Eye (tissue), 1 donor: ENCODE results near the gene RNF126.
"Not testable (repeated sequence)": the region's sequence is repeated elsewhere in the genome, so short reads cannot be mapped to it uniquely, and the experiment has no call there.

Experiments used
- DNase-seq: peaks from one replicate; pipeline ENCODE4 v3.0.0-alpha.2; 2015

Gene RNF126

GRCh38 chr19:645912-646778, 16.9 kb downstream of the RNF126 start:
- no peak for DNase-seq

DNA sequence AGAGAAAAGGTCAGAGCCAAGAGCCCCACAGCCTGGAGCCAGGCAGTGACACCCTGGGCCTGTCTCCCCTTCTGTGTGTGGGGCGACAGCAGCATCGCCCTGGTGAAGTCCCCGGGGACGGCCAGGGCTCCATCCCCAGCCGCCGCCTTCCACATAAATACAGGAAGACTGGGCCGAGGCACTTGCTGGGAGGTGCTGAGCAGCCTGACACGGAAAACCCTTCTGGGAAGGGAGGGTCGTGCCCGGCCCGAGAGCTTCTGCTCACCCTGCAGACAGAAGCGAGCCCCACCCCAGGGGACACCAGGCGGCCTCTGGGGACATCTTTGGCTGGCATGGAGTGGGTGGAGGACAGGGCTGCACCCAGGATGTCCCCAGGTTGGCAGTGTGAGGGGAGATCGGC, 18.2 kb downstream of the RNF126 start:
- no peak for DNase-seq

DNA sequence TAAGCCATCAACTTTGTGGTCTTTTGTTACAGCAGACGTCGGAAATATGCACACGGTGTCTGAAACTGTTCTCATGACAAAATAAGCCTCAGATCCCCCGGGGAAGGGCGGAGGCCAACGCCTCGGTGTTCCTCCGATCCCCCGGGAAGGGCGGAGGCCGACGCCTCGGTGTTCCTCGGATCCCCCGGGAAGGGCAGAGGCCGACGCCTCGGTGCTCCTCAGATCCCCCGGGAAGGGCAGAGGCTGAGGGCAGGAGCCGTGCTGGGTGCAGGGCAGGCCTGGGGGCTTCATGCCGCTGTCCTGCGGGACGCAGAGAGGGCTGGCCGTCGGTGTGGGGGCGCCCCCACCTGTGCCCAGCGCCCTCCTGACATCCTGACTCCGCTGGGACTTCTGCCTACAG, 18.7 kb downstream of the RNF126 start:
- no peak for DNase-seq

DNA sequence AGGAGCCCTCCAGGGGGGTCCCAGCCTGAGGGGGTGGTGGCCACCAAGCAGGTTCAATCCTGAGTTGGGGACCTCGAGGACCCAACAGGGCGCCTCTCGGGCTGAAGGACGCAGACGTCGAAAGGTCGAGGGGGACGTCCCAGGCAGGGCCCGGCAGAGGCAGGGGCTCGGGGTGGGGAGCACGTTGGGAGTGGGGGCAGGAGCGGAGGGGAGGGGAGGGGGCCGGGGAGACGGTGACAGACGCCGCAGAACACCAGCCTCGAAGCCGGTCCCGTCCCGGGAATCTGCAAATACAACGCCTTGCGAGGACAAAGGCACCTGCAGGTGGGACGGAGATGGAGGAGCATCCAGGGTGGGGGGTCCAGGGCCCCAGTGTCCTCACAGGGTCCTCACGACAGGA, 19.3 kb downstream of the RNF126 start:
- DNase-seq, result no peak

DNA sequence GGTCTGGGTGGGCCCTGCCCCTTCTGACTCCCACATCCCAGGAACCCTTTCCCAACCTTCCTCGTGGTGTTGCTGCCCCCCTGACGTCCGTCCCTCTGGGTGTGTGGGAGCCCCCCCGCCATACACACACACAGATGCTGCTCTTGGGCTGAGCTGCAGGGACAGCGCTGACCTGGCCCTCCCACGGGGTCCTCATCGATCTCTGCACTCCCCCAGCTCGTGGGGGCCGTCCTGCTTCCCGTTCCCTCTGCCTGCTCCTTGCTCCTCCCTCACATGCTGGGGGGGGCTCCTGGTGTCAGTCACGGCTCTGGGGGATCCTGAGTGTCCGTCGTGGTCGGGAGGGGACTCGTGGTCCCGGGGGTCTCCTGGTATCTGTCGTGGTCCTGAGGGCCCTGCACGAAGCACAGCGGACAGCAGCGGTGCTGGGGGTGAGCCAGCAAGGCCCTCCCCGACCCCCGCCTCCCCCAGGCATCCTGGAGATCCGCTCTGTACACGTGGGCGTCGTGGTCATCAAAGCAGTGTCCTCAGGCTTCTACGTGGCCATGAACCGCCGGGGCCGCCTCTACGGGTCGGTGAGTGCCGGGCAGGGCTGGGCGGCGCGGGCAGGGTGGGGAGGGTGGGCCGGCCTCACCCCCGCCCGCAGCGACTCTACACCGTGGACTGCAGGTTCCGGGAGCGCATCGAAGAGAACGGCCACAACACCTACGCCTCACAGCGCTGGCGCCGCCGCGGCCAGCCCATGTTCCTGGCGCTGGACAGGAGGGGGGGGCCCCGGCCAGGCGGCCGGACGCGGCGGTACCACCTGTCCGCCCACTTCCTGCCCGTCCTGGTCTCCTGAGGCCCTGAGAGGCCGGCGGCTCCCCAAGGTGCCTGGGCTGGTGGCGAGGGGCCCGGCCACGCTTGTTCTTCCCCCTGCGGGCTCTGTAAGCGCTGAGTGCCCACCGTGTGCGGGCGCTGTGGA, 20.0 kb downstream of the RNF126 start:
- no peak for DNase-seq

DNA sequence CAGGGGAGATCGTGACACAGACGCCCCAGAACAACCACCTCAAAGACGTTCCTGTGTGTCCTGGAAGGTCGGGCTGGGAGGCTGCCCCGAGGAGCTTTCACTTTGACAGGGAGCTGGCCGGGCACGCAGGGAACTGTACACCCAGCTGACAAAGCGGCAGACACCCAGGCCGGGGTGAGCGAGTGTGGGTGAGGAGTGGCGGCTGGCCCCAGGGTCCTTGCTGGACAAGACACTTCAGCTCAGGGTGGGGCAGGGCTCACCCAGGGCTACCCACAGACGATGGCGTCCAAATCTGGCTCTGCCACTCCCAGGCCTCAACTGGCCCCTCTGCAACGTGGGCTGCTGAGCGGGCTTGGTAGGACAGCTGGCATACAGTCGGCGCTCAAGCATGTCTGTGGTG, 21.3 kb downstream of the RNF126 start:
- DNase-seq, result no peak

DNA sequence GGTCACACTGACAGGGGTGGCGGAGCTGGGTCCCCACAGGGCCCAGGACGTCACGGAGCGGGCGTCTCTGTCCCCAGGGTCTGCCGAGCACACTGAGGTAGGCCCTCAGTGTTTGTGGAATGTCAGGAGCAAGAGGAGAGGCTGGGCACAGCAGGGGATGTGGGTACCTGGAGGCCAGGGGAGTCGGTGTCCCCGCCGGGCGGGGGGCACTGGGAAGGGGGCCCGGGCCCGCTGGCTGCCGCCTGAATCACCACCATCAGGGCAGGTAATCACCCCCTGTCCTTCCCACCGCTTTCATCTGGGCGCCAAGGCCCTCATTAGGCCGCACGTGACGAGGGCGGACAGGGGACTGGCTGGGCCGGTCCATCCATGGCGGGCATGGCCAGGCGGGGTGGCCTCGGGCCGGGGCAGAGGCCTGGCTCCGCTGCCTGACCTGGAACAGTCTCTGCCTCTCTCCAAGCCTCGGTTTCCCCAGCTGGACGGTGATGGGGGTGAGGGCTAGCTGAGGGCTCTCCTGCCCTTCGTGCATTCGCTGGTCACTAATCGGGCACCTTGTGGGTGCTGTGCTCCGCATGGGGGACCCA, 22.3 kb downstream of the RNF126 start:
- no peak for DNase-seq

DNA sequence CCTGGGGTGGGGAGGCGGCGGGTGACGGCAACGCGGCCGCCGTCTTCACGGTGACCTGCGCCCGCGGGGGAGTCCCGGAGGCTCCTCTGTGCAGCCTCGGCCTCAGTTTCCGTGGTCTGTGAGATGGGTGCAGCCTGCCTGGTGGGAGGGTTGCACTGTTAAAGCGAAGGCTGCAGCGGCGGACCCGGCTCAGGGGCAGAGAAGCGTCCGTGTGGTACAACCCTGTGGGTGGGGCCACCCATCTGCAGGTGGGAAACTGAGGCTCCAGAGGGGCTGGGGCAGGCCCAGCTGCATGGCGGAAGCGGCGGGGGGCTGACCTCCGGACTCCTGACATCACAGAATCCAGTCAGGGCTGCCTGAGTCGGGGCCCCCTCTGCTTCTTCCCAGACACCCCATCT, 22.9 kb downstream of the RNF126 start:
- no peak for DNase-seq

DNA sequence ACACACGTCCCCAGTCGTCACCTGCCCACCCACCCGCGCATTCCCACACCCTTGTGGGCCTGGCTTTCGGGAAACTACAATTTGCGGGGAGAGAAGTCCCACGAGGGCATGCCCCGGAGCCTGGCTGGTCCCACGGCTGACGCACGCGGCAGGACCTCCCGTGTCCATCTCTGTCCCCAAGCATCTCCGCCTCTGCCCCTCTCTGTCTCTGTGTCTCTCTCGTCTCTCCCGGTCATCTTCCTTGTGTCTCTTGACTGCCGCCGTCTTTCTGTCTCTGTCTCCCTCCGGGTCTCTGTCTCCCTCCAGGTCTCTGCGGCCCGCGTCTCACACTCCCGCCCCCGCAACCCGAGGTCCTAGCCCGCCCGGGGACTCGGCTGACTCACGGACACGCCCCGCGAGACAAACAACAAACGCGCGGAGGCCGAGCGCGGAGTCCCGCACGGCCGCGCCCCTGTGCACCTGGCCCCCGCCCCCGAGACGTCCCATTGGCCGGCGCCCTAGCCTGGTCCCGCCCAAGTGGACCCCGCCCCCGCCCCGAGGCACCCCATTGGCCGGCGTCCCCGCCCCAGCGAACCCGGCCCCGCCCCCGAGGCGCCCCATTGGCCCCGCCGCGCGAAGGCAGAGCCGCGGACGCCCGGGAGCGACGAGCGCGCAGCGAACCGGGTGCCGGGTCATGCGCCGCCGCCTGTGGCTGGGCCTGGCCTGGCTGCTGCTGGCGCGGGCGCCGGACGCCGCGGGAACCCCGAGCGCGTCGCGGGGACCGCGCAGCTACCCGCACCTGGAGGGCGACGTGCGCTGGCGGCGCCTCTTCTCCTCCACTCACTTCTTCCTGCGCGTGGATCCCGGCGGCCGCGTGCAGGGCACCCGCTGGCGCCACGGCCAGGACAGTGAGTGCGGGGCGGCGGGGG, 23.5 kb downstream of the RNF126 start, which contains the start of gene FGF22:
Gene FGF22 (plus strand): TSS at position 627 of the 908 bp plus-strand sequence. CDS start 47 bp downstream, at position 674.
- DNase-seq, result peak; percentile 93

DNA sequence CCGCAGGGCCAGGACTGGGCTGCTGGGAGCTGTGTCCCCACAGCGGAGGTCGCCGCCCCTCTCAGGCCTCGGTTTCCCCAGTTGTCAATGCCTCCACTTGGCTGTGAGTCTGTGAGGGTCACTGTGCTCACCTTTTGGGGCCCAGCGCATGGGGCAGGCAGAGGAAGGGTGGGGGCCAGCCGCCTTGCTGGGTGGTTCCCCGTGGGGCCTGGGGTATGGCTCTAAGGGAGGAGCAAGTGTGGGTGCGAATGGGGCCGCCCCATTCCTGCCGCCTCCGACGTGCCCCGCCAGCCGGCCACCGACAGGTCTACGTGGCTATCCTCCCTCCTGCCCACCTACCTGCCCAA, 24.1 kb downstream of the RNF126 start:
- DNase-seq, result no peak

GRCh38 chr19:634975-635652, 27.9 kb downstream of the RNF126 start:
- DNase-seq, result no peak

DNA sequence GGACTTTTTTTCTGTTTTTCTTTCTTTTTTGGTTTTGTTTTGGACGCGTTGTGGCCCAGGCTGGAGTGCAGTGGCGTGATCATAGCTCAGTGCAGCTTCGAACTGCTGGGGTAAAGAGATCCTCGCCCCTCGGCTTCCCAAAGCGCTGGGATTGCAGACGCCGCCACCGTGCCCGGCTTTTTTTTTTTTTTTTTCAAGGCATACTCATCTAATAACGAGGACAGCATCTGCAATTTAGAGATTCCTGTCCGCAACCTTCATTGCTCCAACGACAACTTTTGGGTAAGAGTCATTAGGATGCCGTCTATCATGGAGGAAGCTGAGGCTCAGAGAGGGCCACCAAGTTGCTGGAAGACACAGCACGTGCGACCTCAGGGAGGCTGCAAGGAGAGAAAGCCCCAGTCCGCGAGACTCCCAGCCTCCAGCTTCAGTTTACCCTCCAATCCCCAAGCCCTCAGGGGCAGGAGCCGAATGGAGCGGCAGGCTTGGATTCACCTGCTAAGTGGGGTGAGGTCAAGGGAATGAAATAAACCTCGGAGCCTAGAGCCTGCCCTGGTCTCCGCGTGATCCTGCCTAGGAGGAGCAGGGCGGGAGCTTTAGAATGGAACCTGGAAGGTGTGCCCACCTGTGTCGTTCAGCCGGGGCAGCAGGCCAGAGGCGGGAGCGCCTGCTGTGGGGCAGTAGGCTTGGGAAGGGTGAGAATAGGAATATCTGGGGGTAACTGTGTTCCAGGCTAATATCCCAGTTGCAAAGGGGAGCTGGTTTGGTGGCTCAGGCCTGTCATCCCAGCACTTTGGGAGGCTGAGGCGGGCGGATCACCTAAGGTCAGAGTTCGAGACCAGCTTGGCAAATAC, 29.0 kb downstream of the RNF126 start:
- no peak for DNase-seq

DNA sequence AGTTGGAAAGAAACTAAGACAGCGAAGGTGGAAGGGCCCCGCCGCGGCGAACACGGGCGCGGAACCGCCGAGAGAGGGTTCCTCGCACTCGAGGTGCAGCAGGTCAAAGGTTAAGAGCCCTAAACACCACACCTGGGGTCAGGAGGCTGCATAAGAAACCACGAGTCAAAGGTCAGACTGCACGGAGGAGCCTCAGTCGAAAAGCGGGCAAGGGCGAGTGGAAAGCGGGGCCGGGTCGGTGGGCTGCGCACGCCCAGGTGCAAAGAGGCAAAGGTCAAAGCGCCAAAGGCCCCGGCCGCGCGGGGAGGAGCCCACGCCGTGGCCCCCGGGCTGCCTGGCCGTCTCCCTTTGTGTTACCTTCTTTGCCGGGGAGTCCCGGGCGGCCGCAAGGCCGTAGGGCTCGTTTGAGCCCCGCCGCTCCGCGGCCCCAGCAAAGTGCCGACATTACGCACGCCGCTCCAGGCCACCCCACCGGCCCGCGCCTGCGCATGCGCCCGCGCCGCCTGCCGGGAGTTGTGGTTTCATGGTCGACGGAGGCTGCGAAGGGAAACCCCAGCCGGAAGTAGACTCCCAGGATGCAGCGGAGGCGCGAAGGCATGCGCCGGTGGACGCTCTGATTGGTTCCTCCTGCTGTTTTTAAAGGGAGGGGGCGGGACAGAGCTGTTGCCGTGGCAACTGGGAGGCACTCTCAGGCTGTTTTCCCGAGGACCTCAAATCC, 29.8 kb downstream of the RNF126 start, which contains the start of gene POLRMT:
Gene POLRMT (minus strand): TSS at position 470 of the 718 bp plus-strand sequence. CDS start 25 bp downstream, at position 445.
- peak; percentile 99 for DNase-seq

DNA sequence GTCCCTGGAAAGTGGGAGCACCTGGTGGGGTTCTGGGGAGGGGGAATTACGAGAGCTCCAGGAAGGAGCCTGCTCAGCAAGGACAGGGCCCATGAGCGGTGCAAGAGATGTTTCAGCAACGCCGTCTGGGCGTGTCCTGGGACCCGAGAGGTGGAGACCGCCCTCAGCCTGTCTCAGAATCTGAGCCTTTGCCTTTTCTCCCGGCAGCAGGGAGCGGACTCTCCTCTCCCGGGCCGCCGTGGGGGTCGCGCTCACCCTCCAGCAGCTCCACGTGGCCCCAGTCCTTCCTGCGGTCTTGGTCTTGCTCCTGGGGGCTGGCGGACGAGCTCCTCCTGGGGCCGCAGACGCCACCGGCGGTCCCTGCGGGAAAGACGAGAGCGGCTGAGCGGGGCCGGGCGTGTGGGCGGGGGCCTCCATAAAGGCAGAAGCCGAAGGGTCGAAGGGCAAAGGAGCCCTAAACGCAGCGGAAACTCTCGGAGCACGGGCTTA, 30.4 kb downstream of the RNF126 start:
- peak; percentile 40 for DNase-seq

GRCh38 chr19:629961-630714, 32.9 kb downstream of the RNF126 start:
- no peak for DNase-seq

GRCh38 chr19:629515-629914, 33.5 kb downstream of the RNF126 start:
- not testable (repeated sequence) for DNase-seq

DNA sequence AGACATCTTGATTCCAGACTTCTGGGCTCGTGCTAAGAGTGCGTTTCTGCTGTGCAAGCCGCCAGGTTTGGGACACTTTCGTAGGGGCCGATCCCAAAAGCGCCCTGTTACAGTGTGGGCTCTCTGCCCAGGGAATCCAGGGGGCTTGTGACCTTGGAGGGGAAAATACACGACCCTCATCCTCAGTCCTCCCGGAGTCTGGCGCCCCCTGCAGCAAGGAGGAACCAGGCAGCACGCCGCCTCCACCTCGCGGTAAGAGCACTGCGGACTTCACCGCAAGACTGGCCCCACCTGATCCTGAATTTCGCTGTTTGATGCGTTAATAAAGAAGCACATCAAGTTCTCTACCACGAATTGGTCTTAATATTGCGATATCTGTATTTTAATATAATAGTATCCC, 34.8 kb downstream of the RNF126 start:
- no peak for DNase-seq

DNA sequence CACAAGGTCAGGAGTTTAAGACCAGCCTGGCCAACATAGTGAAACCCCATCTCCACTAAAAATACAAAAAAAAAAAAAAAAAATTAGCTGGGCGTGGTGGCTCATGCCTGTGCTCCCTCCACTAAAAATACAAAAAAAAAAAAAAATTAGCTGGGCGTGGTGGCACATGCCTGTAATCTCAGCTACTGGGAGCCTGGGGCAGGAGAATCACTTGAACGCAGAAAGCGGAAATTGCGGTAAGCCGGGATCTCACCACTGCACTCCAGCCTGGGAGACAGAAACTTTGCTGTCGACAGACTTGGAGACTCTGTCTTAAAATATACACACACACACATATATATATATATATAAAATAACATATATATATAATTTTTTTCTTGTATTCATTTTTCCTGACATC, 36.4 kb downstream of the RNF126 start:
- DNase-seq, result not testable (repeated sequence)

GRCh38 chr19:625257-625656, 37.8 kb downstream of the RNF126 start:
- DNase-seq, result no peak
